SKM-1 treated with dmso at 0.1 percent for 144 hours (cell line): Measurements from ENCODE around the gene PRDM16.

Experiments
- DNase-seq: peaks from one replicate; lab custom pipeline; 2025; ENCODE audit not compliant: unreplicated experiment; lab: John Stamatoyannopoulos, UW

PRDM16 gene

GRCh38 chr1:3465091-3465934 lies 396.3 kb downstream of the PRDM16 start:
- DNase-seq: no peak

DNA sequence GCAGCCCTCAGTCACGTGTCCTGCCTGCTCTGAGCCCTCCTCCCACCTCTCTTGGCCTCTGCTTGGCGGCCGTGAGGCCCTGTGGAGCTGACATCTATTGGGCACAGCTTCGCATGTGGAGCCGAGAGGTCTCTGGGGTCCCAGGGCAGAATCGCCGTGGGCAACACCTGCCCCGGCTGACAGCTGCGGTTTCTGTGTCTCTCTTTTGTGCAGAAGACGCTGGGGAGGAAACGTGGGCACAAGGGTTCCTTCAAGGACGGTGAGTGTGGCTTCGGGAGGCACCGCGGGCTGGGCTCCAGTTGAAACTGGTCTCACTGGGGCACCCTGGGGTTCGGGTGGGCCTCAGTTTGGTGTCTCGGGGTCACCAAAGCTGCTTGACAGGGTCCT lies 396.9 kb downstream of the PRDM16 start:
- DNase-seq: no peak

DNA sequence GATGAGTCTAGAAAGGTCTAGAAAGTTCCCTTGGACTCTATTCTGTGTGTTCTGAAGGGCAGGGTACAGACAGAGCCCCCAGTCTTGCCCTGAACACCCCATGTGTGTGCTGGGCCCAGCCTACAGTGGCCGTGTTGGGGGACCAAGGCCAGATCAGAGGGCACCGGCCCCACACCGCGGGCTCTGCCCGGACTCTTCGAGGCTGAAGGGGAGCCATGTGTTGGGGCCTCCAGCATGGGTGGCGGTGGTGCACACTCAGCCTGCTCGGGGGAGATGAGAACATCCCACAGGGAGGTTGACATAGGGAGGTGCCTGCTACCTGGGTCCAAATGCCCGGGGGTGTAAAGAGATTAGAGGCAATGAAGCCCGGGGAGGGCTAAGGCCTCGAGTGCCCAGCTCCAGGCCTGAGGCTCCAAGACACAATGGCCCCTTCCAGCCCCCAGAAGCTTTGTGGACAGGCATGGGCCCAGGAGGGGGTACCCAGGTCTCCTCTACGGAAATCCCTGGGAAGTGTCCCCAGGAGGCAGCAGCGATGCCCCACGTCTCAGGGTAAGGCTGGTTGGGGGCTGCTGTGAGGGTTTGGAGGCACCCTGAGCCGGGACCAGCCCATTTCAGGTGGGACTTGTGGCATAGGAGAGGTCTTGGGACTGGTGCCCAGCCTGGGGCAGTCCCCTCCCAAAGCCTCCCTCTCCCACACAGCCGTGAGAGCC lies 397.5 kb downstream of the PRDM16 start:
- DNase-seq: no peak

DNA sequence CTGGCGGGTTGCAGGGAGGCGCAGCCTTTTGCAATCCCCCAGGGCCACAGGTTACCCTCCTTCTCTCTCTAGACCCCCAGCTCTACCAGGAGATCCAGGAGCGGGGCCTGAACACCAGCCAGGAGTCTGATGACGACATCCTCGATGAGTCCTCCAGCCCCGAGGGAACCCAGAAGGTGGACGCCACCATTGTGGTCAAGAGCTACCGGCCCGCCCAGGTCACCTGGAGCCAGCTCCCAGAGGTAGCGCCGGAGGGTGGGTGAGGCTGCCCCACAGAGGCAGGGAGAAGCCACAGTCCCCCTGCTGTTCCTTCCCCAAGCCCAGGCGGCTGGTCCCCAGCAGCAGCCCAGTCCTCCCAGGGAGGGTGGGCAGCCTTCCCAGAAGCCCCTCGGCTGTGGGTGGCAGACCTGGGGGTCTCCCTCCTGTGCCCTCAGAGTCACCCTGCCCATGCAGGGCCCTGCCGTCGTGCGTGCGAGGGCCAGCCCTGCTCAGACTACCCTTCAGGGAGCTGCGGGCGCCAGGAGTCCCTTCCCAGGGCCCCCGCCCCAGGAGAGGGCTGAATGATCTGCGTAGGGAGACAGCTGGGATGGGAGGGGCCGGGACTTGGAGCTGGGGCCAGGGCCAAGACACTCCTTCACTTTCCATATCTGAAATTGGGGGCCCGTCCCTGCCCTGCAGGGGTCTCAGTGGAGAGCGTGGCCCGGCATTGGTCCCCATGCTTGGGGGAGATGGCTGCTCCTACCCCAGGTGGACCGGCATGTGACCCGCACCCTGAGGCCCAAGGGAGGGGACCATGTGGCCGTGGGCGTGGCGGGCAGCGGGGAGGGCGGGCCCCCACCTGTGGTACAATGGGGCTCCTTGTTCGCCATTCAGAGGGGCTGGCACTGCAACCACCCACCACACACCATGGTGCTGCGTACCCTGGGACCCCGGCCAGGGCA lies 398.4 kb downstream of the PRDM16 start:
- DNase-seq: no peak

GRCh38 chr1:3468236-3469103 lies 399.5 kb downstream of the PRDM16 start:
- DNase-seq: no peak

- DNase-seq: no peak
Measured at GRCh38 chr1:3469104-3469848, 400.3 kb downstream of the PRDM16 start.

- no peak for DNase-seq
Measured at GRCh38 chr1:3469849-3470649, 401.0 kb downstream of the PRDM16 start.

GRCh38 chr1:3470650-3471355 lies 401.8 kb downstream of the PRDM16 start:
- DNase-seq: no peak

DNA sequence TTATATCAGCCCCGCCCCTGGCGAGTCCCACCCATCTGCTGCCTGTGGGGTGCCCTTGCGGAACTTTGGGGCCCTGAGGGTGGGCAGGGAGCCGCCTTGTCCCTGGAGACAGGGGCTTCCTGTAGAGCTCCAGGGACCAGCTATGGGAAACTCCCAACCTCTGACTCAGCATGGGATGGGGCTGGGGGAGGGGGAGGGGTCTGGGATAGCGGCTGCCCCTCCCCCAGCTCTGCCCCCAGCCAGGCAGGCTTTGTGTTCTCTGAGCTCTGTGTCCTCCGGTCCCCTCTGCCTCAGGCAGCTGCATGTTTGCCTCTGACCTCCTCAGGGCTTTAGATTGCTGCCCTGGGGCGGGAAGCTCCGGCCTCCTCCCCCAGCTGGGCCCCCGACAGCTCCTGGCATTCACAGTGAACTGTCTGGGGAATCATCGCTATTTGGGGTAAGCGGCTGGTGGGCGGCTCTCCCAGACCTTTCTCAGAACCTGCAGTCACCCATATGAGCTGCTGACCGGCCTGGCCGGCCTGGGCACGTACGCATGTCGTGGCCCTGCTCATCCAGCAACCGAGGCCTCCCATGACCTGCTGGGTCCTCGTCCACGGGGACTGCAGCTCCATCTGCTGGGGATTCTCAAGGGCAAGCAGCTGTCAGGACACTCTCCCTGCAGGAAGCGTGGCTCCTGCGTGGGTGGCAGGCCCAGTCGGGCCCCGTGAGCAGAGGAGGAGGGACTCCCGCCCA lies 402.5 kb downstream of the PRDM16 start:
- no peak for DNase-seq

- DNase-seq: no peak
Measured at GRCh38 chr1:3472088-3472850, 403.3 kb downstream of the PRDM16 start.

DNA sequence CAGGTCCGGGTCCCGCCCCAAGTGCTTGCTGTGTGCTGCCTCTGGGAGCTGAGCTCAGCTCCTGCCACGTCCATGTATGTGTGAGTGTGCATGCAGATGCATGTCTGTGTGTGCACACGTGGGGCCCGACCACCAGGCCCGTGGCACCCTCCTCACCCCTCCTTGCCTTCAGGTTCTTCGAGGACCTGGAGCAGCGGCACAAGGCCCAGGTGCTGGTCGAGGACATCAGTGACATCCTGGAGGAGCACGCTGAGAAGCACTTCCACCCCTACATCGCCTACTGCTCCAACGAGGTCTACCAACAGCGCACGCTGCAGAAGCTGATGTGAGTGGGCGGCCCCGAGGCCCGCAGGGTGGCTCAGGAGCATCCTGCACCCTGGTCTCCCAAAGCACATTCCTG lies 403.9 kb downstream of the PRDM16 start:
- no peak for DNase-seq

DNA sequence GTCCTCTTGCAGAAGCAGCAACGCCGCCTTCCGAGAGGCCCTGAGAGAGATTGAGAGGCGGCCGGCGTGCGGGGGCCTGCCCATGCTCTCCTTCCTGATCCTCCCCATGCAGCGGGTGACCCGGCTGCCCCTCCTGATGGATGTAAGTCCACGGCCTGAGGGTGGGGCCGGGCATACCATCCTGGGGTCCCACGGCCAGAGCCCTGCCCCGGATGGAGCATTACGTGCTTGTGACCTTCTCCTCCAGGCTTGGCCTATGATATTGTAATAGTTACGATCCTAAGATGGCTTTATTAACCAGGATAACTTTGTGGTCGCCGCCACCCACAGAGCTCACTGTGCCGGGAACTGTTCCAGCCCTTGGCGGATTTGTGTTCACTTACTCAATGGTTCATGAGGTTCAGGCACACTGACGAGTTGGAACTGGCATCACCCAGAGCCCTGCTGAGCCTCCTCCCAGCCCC lies 404.4 kb downstream of the PRDM16 start:
- DNase-seq: no peak

- DNase-seq: no peak
Measured at GRCh38 chr1:3474016-3474415, 405.0 kb downstream of the PRDM16 start.

- DNase-seq: no peak
Measured at GRCh38 chr1:3474421-3474820, 405.4 kb downstream of the PRDM16 start.

GRCh38 chr1:3475839-3476573 lies 407.0 kb downstream of the PRDM16 start:
- no peak for DNase-seq

- no peak for DNase-seq
Measured at GRCh38 chr1:3476666-3477065, 407.7 kb downstream of the PRDM16 start.
